Measurements from ENCODE around the gene HMGB4.

Gene HMGB4

GRCh38 chr1:33899746-33900145, 35.9 kb downstream of the HMGB4 start:
- no peak for DNase-seq

GRCh38 chr1:33902486-33903209, 38.8 kb downstream of the HMGB4 start:
- no peak for DNase-seq

- DNase-seq: no peak
Observed at GRCh38 chr1:33903210-33903589, 39.3 kb downstream of the HMGB4 start.

- no peak for DNase-seq
Observed at GRCh38 chr1:33905241-33905640, 41.4 kb downstream of the HMGB4 start.

- DNase-seq: no peak
Observed at GRCh38 chr1:33906156-33906555, 42.3 kb downstream of the HMGB4 start.

GRCh38 chr1:33908324-33908956, 44.6 kb downstream of the HMGB4 start:
- no peak for DNase-seq
